ENCODE data around the gene MNT.
A peak's percentile ranks its signal among the peaks of the same experiment; 100 is the strongest.

Gene MNT

DNA sequence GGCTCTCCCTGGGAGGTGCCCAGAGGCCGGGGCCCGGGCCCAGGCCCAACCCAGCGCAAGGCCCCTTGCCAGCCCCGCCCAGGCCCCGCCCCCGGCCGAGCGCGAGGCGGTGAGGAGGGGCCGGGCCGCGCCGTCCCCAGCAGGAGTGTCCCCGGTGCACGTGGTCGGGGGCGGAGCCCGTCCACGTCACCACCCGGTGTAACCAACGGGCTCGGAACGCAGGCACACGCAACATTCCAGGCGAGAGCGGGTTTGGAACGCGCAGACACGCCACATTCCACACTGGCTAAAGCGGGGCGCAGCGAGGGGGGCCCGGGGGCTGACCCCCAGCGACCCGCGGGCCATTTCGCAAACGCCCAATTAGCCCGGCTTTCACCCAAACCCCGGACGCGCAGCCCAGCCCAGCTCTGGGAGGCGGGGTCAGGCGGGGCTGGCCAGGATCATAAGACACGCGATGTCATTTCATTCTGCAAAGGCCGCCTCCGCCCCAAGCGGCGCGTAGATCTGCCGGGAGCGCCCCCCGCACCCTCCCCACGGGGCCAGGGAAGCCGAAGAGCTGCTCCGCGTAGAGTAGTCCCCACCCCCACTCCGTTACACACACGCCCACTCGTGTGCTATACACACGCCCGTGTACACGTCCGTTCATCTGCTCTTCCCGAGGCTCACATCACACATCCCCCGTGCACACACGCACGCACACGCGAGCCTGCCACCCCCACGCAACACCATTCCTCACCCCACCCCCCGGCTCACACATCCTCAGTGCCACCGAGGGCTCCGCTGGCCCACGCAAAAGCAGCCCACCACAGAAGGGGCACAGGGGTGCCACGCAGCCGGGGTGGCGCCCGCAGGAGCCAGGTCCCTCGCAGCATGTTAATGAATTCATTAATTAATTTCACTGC is 1.0 kb downstream of the MNT start:
- H3K4me1 ChIP-seq (ENCODE audit: control insufficient read depth, insufficient read depth, low read length): peaks cover 65% of the 10 kb centered on the region
- no peaks in the 10 kb centered on the region for H3K9me3 ChIP-seq (replicated peaks; ENCODE audit: low read length)
- peak overlapping the region; percentile 85 for H3K4me3 ChIP-seq (ENCODE audit: low read length)
- no peaks in the 10 kb centered on the region for H3K36me3 ChIP-seq (ENCODE audit: insufficient read depth, low read length)
- peak overlapping the region; percentile 99 for H3K4me2 ChIP-seq (ENCODE audit: low read length)
- no peaks in the 10 kb centered on the region for H3K27me3 ChIP-seq (ENCODE audit: control insufficient read depth, insufficient read depth, low read length)
- peak overlapping the region; percentile 98 for H3K9ac ChIP-seq (ENCODE audit: low read depth, low read length)

- Histone ChIP-seq H3K9ac (ENCODE audit: low read depth, low read length) (peak overlapping the region; percentile 98), H3K4me1 (ENCODE audit: control insufficient read depth, insufficient read depth, low read length) (peaks cover 63% of the 10 kb centered on the region)
These were observed 1.9 kb downstream of the MNT start for GRCh38 chr17:2398655-2399571.

DNA sequence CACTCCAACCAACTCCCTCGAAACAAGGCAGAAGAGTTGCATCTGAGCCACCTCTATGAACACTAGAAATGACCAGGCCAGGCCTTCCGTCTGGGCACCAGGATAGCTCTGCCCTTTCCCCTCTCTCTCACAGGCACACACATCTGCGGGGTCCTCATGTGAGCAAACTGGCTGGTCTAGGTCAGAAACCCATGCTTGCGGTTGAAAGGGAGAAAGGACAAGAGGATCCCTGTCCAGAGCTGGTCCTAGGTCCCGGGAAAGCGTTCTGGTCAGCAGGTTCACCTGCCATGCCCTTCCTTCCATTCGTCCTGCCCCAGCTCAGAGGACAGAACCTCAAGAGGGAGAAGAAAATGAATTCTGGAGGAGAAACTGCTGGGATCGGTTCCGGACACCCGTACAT is 2.7 kb downstream of the MNT start:
- Histone ChIP-seq H3K4me2 (ENCODE audit: low read length) (peak overlapping the region; percentile 99), H3K4me3 (ENCODE audit: low read length) (peak overlapping the region; percentile 67), H3K27me3 (ENCODE audit: control insufficient read depth, insufficient read depth, low read length) (no peaks in the 10 kb centered on the region), H3K9me3 (replicated peaks; ENCODE audit: low read length) (no peaks in the 10 kb centered on the region), H3K4me1 (ENCODE audit: control insufficient read depth, insufficient read depth, low read length) (peaks cover 60% of the 10 kb centered on the region), H3K36me3 (ENCODE audit: insufficient read depth, low read length) (no peaks in the 10 kb centered on the region), H3K9ac (ENCODE audit: low read depth, low read length) (peak overlapping the region; percentile 56)

More at GRCh38 chr17:2398655-2399571, 1.9 kb downstream of the MNT start:
- Histone ChIP-seq H3K27me3 (ENCODE audit: control insufficient read depth, insufficient read depth, low read length) (no peaks in the 10 kb centered on the region), H3K36me3 (ENCODE audit: insufficient read depth, low read length) (no peaks in the 10 kb centered on the region), H3K9me3 (replicated peaks; ENCODE audit: low read length) (no peaks in the 10 kb centered on the region), H3K4me2 (ENCODE audit: low read length) (peak overlapping the region; percentile 99), H3K4me3 (ENCODE audit: low read length) (peak overlapping the region; percentile 85)

- peak overlapping the region; percentile 65 for H3K4me3 ChIP-seq (ENCODE audit: low read length)
- H3K4me1 ChIP-seq (ENCODE audit: control insufficient read depth, insufficient read depth, low read length): peaks cover 55% of the 10 kb centered on the region
- peak overlapping the region; percentile 99 for H3K4me2 ChIP-seq (ENCODE audit: low read length)
- no peaks in the 10 kb centered on the region for H3K27me3 ChIP-seq (ENCODE audit: control insufficient read depth, insufficient read depth, low read length)
- H3K9me3 ChIP-seq (replicated peaks; ENCODE audit: low read length): no peaks in the 10 kb centered on the region
- H3K9ac ChIP-seq (ENCODE audit: low read depth, low read length): peak overlapping the region; percentile 80
- no peaks in the 10 kb centered on the region for H3K36me3 ChIP-seq (ENCODE audit: insufficient read depth, low read length)
These were observed 3.4 kb downstream of the MNT start for GRCh38 chr17:2397247-2398171.

DNA sequence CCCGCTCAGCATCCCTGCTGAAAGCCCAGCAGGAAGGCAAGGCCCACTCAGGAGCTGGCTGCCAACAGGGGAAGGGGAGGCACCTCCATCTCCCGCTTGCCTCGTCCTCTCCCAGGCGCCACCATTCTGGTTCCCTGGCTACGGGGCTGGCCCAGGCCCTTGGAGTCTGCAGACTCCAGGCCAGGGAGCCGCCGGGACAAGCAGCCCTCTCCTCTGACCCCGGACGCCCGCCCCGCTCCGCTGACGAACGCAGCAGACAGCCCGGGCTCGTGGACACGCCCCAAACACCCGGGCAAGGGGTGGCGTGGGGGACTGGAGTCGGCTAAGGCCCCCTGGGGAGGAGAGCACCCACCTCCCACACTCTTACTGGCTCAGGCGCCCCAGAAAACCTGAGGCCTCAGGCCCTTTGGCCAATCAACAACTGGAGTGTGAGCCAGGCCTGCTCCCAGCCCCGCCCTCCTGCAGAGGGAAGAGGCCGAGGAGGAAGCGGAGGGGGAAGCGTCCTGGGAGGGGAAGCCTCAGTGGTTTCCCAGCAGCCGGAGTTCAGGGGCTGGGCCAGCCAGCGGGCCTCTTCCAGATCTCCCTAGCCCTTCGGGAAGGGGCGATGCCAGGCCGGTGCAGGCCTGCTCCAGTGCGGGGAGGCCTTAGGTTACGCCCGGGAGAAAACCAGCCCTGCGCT is 4.2 kb downstream of the MNT start:
- peak overlapping the region; percentile 80 for H3K9ac ChIP-seq (ENCODE audit: low read depth, low read length)
- H3K4me2 ChIP-seq (ENCODE audit: low read length): peak overlapping the region; percentile 99
- no peaks in the 10 kb centered on the region for H3K36me3 ChIP-seq (ENCODE audit: insufficient read depth, low read length)
- H3K27me3 ChIP-seq (ENCODE audit: control insufficient read depth, insufficient read depth, low read length): no peaks in the 10 kb centered on the region
- H3K4me3 ChIP-seq (ENCODE audit: low read length): peak overlapping the region; percentile 65
- H3K9me3 ChIP-seq (replicated peaks; ENCODE audit: low read length): no peaks in the 10 kb centered on the region
- peaks cover 59% of the 10 kb centered on the region for H3K4me1 ChIP-seq (ENCODE audit: control insufficient read depth, insufficient read depth, low read length)

- H3K27me3 ChIP-seq (ENCODE audit: control insufficient read depth, insufficient read depth, low read length): no peaks in the 10 kb centered on the region
- peak overlapping the region; percentile 99 for H3K4me2 ChIP-seq (ENCODE audit: low read length)
- peaks cover 64% of the 10 kb centered on the region for H3K4me1 ChIP-seq (ENCODE audit: control insufficient read depth, insufficient read depth, low read length)
- H3K36me3 ChIP-seq (ENCODE audit: insufficient read depth, low read length): no peaks in the 10 kb centered on the region
- peak overlapping the region; percentile 80 for H3K9ac ChIP-seq (ENCODE audit: low read depth, low read length)
- H3K4me3 ChIP-seq (ENCODE audit: low read length): peak overlapping the region; percentile 65
- no peaks in the 10 kb centered on the region for H3K9me3 ChIP-seq (replicated peaks; ENCODE audit: low read length)
These were observed 4.7 kb downstream of the MNT start for GRCh38 chr17:2396192-2396567.

GRCh38 chr17:2395258-2396181 is 5.3 kb downstream of the MNT start:
- Histone ChIP-seq H3K4me1 (ENCODE audit: control insufficient read depth, insufficient read depth, low read length) (peaks cover 64% of the 10 kb centered on the region), H3K27me3 (ENCODE audit: control insufficient read depth, insufficient read depth, low read length) (no peaks in the 10 kb centered on the region), H3K4me3 (ENCODE audit: low read length) (peak overlapping the region; percentile 65), H3K4me2 (ENCODE audit: low read length) (peak overlapping the region; percentile 99), H3K36me3 (ENCODE audit: insufficient read depth, low read length) (peaks cover 3% of the 10 kb centered on the region), H3K9ac (ENCODE audit: low read depth, low read length) (peak overlapping the region; percentile 80), H3K9me3 (replicated peaks; ENCODE audit: low read length) (no peaks in the 10 kb centered on the region)

DNA sequence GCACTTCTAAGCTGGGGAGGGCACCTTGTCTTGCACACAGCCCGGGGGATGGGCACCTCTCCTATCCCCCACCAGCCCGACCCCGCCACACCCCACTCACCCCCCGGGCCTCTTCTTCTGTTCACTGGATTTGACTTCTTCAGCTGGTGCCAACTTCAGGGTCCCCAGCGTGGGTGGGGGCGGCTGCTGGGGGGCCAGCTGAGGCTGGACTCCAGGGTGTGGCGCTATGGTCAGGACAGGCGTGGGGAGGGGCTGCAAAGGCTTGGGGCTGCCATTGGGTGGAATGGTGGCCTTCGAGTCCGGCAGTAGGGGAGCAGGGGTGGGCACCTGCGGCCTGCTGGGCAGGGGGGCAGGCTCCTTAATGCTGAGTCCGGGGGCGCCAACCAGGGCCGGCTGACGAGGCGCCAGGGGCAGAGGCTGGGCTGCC is 6.1 kb downstream of the MNT start:
- H3K4me1 ChIP-seq (ENCODE audit: control insufficient read depth, insufficient read depth, low read length): peaks cover 64% of the 10 kb centered on the region
- no peak overlapping the region for H3K4me2 ChIP-seq (ENCODE audit: low read length)
- H3K27me3 ChIP-seq (ENCODE audit: control insufficient read depth, insufficient read depth, low read length): no peaks in the 10 kb centered on the region
- H3K4me3 ChIP-seq (ENCODE audit: low read length): no peak overlapping the region
- H3K9me3 ChIP-seq (replicated peaks; ENCODE audit: low read length): no peaks in the 10 kb centered on the region
- peaks cover 11% of the 10 kb centered on the region for H3K36me3 ChIP-seq (ENCODE audit: insufficient read depth, low read length)
- H3K9ac ChIP-seq (ENCODE audit: low read depth, low read length): peak overlapping the region; percentile 48

DNA sequence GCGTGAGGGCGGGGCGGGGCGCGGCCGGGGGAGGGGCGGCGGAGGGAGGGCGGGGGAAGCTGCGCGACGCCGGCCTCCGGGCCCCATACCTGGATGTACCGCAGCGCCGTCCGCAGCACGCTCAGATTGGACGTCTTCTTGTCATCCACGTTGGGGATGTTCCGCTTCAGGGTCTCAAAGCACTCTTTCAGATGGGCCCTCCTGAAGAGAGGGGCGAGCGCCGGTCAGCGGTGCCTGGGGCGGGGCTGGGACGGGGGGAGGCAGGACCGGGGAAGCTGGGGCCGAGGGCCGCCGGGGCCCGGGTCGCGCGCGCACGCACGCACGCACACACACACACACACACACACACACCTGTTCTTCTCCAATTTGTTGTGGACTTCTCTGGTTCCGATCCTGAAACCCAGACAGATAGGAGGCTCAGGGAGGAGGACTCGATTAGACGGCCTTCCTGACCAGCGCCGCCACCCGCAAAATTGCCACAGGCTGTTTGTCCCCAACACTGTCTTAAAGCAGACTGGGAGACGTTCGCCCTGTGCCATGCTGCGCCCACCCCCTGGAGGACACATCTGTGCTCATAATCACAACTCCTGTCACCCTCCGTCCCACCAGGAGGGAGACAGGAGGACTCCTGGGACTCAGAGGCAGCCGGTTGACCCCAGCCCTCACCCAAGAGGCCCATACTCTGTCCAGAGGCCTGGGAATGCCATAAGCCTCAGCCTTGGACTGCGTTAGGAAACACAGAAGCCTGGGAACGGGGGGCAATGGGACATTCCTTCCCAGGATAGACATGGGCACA is 6.7 kb downstream of the MNT start:
- Histone ChIP-seq H3K4me2 (ENCODE audit: low read length) (peak overlapping the region; percentile 76), H3K9ac (ENCODE audit: low read depth, low read length) (peak overlapping the region; percentile 48)

More for the DNA sequence above, 6.7 kb downstream of the MNT start:
- Histone ChIP-seq H3K27me3 (ENCODE audit: control insufficient read depth, insufficient read depth, low read length) (no peaks in the 10 kb centered on the region), H3K4me3 (ENCODE audit: low read length) (peak overlapping the region; percentile 53), H3K9me3 (replicated peaks; ENCODE audit: low read length) (no peaks in the 10 kb centered on the region), H3K4me1 (ENCODE audit: control insufficient read depth, insufficient read depth, low read length) (peaks cover 62% of the 10 kb centered on the region), H3K36me3 (ENCODE audit: insufficient read depth, low read length) (peaks cover 13% of the 10 kb centered on the region)

Data from skeletal muscle satellite cell (primary cell).